GM19099 (cell line): ENCODE measurements around the gene SERPINA3.

ENCODE experiments used
- POLR2A ChIP-seq: IDR thresholded peaks from 3 replicates; pipeline ENCODE4 v1.6.1; 2011; ENCODE audit warnings: low read depth; ENCODE audit not compliant: insufficient read length; ENCODE audit errors: extremely low read depth

Gene SERPINA3

DNA sequence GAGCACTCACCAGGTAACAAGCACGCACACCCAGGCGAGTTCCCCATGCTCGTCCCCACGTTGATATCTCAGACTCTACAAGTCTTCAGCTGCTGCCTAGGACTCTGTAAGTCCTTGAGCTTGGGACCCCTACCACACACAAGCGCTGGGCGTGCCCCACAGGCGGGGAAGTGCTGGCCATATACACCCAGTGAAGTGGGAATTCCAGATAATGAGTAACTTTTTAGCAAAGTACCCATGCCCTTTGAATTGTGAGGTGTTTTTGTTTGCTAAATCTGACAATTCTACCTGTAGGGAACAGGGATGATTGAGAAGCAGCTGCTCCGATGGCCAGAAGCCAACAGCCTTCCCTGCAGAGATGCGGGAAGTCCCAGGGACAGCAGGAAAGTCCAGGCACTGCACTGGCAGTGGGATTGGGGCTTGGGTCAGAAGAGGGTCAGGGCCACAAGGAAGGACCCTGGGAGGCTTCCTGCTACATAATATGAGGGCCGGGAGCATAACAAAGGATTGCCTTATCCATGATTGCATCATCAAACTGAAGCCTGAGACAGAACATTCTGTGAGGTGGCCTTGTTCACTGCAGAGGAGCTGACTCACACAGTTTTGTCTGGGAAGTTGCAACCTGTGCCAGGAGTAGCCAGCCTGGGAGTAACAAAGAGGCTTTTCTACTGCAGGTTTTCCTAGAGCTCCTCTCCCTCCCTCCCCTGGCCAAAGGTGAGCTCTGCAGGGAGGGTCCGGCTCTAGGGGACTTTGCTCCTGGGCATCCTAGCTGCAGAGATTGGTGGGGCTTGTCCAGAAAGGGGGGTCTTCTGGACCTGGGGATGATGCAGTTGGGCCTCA lies 13.2 kb upstream of the SERPINA3 start:
- no peak for TF ChIP-seq POLR2A

GRCh38 chr14:94599656-94600004 lies 12.6 kb upstream of the SERPINA3 start:
- no peak for TF ChIP-seq POLR2A

DNA sequence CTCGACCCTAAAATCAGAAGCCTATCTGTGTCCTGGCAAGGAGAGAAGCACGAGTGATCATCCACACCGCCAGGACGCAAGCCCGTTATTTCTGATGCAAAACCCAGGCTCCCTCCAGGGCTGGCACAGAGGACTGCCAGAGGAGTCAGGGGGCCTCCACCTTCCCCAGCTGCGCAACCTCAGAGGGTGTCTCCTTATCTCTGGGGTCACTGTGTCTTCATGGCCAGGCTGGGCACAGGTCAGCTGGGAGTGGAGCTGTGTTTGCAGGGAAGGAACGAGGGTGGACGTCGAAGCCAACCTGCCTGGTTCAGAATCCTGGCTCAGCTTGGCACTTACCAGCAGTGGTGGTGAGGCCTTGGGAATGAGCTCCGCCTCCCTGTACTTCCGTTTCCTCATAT lies 12.0 kb upstream of the SERPINA3 start:
- TF ChIP-seq POLR2A: no peak

- TF ChIP-seq POLR2A: no peak
Observed at GRCh38 chr14:94601884-94602391, 10.3 kb upstream of the SERPINA3 start.

- no peak for TF ChIP-seq POLR2A
Observed at GRCh38 chr14:94602722-94603121, 9.5 kb upstream of the SERPINA3 start.

DNA sequence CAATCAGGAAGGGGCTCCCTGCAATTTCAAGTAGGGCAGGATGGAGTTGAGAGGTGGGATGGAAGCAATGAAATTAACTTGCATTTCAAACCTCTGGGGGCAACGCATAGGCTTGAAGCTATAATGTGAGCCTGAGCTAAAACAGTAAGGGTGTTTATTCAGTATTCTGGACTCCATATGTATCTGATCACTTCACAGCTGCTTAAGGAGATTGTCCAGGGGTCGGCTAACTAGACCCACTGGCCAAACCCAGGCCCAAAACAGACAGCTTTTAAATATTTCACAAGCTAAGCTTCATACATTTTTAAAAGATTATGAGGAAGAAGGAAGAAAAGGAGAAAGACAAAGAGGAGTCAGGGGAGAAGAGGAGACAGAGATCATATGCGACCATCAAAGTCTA lies 6.8 kb upstream of the SERPINA3 start:
- TF ChIP-seq POLR2A: no peak

GRCh38 chr14:94611179-94611578 lies 1.0 kb upstream of the SERPINA3 start:
- no peak for TF ChIP-seq POLR2A

GRCh38 chr14:94612580-94613554 lies 676 bp downstream of the SERPINA3 start:
- no peak for TF ChIP-seq POLR2A

GRCh38 chr14:94613720-94614644 lies 1.8 kb downstream of the SERPINA3 start:
- no peak for TF ChIP-seq POLR2A

GRCh38 chr14:94614802-94615201 lies 2.6 kb downstream of the SERPINA3 start:
- no peak for TF ChIP-seq POLR2A

DNA sequence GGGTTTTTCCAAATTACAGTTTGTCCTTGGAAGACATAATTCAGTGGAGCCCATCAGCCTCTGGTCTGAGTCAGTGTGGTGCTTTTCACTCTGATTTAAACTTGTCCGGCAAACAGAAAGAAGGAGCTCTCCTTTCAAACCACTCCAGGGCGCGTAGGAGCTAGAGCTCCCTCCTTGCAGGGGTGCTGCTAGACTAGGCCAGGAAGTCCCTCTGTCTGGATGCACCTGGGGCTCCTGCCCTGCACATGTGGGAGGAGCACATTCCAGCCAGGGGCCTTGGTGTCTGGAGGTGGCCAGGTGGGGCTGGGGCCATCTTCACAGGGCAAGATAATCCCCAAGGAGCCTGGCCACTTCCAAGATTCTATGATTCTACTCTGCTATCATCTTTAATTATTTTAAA lies 3.1 kb downstream of the SERPINA3 start:
- TF ChIP-seq POLR2A: no peak

DNA sequence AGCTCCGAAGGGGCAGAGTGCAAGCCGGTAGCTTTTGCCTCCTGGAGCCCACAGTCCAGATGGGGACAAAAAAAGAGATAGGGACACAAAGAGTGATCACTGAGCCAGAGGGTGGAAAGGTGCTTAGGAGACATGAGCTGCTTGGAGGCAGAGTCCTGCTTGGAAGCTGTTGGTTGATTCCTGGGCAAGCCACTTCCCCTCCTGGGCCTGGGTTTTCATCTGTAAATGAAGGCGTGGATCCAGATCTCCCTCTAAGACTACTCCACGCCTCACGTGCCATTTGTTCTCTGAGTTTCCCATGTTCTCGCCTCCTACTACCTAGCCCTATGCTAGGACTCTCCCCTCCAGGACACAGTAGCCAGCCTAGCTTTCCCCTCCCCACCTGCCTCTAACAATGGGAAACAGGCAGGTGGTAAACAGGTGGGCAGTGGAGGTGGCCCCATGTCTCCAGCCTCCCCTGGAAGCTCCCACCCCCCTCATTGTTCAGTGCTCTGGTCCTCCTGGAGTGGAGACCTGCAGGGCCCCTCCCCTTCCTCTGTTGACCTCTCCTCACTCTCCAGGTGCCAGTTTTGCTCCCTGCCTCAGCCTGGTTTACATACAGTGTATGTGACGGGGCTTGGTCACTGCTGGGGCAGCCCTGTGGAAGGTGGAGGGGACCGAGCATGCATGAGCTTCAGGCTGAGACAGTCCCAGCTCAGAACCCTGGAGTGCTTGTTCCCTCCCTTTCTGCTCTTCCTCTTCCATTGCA lies 3.8 kb downstream of the SERPINA3 start:
- TF ChIP-seq POLR2A: no peak

DNA sequence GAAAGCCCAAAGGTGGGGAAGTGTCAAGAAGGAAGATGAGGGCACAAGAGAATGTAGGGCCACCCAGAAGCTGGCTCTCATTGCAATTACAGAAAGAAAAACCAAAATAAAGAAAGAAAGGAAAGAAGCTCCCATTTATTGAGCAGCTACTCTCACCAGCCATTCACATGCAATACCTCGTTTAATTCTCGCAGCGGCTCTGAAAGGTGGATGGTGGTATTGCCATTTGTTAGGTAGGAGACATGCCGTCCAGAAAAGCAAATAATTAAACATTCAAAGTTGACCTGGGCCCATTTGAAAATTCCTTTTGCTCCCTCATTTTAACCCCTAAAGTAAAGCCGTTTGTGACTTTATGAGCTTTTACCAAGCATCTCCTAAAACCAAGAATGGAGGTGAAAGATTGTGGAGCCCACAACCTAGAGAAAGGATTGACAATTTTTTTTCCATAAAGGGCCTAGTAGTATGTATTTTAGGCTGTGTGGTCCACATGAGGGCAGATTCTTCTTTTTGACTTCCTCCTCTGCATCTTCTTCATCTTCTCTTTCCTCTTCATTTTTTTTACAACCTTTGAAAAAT lies 5.3 kb downstream of the SERPINA3 start:
- TF ChIP-seq POLR2A: no peak
